Measurements from ENCODE around the gene GYS1. TPM values are rescaled to one million over a fixed set of nuclear protein-coding genes. Genes with fewer than 3 reads are reported as not detected.
"Not testable (repeated sequence)": the region's sequence is repeated elsewhere in the genome, so short reads cannot be mapped to it uniquely, and the experiment has no call there.

Gene GYS1
- total and polyA plus RNA-seq, 2 donors: 14.0 to 22.2 TPM

GRCh38 chr19:48925240-48925843 lies 67.8 kb downstream of the GYS1 start:
- Histone ChIP-seq H3K27ac (ENCODE audit: low read depth in 1 of 2, low read length in 1 of 2) (no peak overlapping the region), H3K4me3 (ENCODE audit: low read length in 2 of 2) (no peak overlapping the region), H3K36me3 (ENCODE audit: control insufficient read depth in 2 of 2, insufficient read depth in 2 of 2, low read length in 1 of 2) (peaks cover 24 to 29% of the 10 kb centered on the region in 2 donors), H3K4me1 (ENCODE audit: control insufficient read depth in 2 of 2, insufficient read depth in 2 of 2, low read length in 2 of 2) (no peaks in the 10 kb centered on the region), H3K27me3 (ENCODE audit: control insufficient read depth in 2 of 2, insufficient read depth in 1 of 2, low read length in 1 of 2) (no peaks in the 10 kb centered on the region), H3K9me3 (ENCODE audit: control insufficient read depth in 2 of 2, insufficient read depth in 1 of 2, low read length in 1 of 2) (no peaks in the 10 kb centered on the region)
- no peak for DNase-seq (ENCODE audit: low read depth in 6 of 9, low spot score in 9 of 9)
- WGBS: 95% methylated on average over 11 of the region's 11 CpGs

- WGBS: 94% methylated on average over 18 of the region's 18 CpGs
- Histone ChIP-seq H3K27me3 (ENCODE audit: control insufficient read depth in 2 of 2, insufficient read depth in 1 of 2, low read length in 1 of 2) (no peaks in the 10 kb centered on the region), H3K27ac (ENCODE audit: low read depth in 1 of 2, low read length in 1 of 2) (no peak overlapping the region), H3K9me3 (ENCODE audit: control insufficient read depth in 2 of 2, insufficient read depth in 1 of 2, low read length in 1 of 2) (no peaks in the 10 kb centered on the region), H3K4me1 (ENCODE audit: control insufficient read depth in 2 of 2, insufficient read depth in 2 of 2, low read length in 2 of 2) (no peaks in the 10 kb centered on the region), H3K36me3 (ENCODE audit: control insufficient read depth in 2 of 2, insufficient read depth in 2 of 2, low read length in 1 of 2) (peaks cover 43 to 47% of the 10 kb centered on the region in 2 donors), H3K4me3 (ENCODE audit: low read length in 2 of 2) (no peak overlapping the region)
- no peak for DNase-seq (ENCODE audit: low read depth in 6 of 9, low spot score in 9 of 9)
Measured at GRCh38 chr19:48922548-48923490, 70.3 kb downstream of the GYS1 start.

- Histone ChIP-seq H3K36me3 (ENCODE audit: control insufficient read depth in 2 of 2, insufficient read depth in 2 of 2, low read length in 1 of 2) (peaks cover 43 to 48% of the 10 kb centered on the region in 2 donors), H3K27me3 (ENCODE audit: control insufficient read depth in 2 of 2, insufficient read depth in 1 of 2, low read length in 1 of 2) (no peaks in the 10 kb centered on the region), H3K9me3 (ENCODE audit: control insufficient read depth in 2 of 2, insufficient read depth in 1 of 2, low read length in 1 of 2) (no peaks in the 10 kb centered on the region), H3K27ac (ENCODE audit: low read depth in 1 of 2, low read length in 1 of 2) (no peak overlapping the region), H3K4me1 (ENCODE audit: control insufficient read depth in 2 of 2, insufficient read depth in 2 of 2, low read length in 2 of 2) (no peaks in the 10 kb centered on the region), H3K4me3 (ENCODE audit: low read length in 2 of 2) (no peak overlapping the region)
- DNase-seq (ENCODE audit: low read depth in 6 of 9, low spot score in 9 of 9): no peak
- 98% methylated on average over 12 of the region's 12 CpGs for WGBS
Measured at GRCh38 chr19:48921721-48922500, 71.2 kb downstream of the GYS1 start.

- Histone ChIP-seq H3K9me3 (ENCODE audit: control insufficient read depth in 2 of 2, insufficient read depth in 1 of 2, low read length in 1 of 2) (no peaks in the 10 kb centered on the region), H3K4me3 (ENCODE audit: low read length in 2 of 2) (no peak overlapping the region)
Measured at GRCh38 chr19:48920949-48921348, 72.2 kb downstream of the GYS1 start.

GRCh38 chr19:48919271-48919670 lies 73.8 kb downstream of the GYS1 start:
- not testable (repeated sequence) for H3K9me3 ChIP-seq (ENCODE audit: control insufficient read depth in 2 of 2, insufficient read depth in 1 of 2, low read length in 1 of 2); H3K27ac ChIP-seq (ENCODE audit: low read depth in 1 of 2, low read length in 1 of 2); DNase-seq (ENCODE audit: low read depth in 6 of 9, low spot score in 9 of 9); H3K4me1 ChIP-seq (ENCODE audit: control insufficient read depth in 2 of 2, insufficient read depth in 2 of 2, low read length in 2 of 2); H3K4me3 ChIP-seq (ENCODE audit: low read length in 2 of 2); H3K27me3 ChIP-seq (ENCODE audit: control insufficient read depth in 2 of 2, insufficient read depth in 1 of 2, low read length in 1 of 2)
- H3K36me3 ChIP-seq (ENCODE audit: control insufficient read depth in 2 of 2, insufficient read depth in 2 of 2, low read length in 1 of 2): peaks cover 53 to 60% of the 10 kb centered on the region in 2 donors
- 96% methylated on average over 8 of the region's 8 CpGs for WGBS

More at GRCh38 chr19:48920949-48921348, 72.2 kb downstream of the GYS1 start:
- H3K36me3 ChIP-seq (ENCODE audit: control insufficient read depth in 2 of 2, insufficient read depth in 2 of 2, low read length in 1 of 2): peaks cover 47 to 48% of the 10 kb centered on the region in 2 donors
- H3K27me3 ChIP-seq (ENCODE audit: control insufficient read depth in 2 of 2, insufficient read depth in 1 of 2, low read length in 1 of 2): no peaks in the 10 kb centered on the region
- 95% methylated on average over 10 of the region's 10 CpGs for WGBS
- H3K4me1 ChIP-seq (ENCODE audit: control insufficient read depth in 2 of 2, insufficient read depth in 2 of 2, low read length in 2 of 2): no peaks in the 10 kb centered on the region
- no peak overlapping the region for H3K27ac ChIP-seq (ENCODE audit: low read depth in 1 of 2, low read length in 1 of 2)
- DNase-seq (ENCODE audit: low read depth in 6 of 9, low spot score in 9 of 9): no peak

GRCh38 chr19:48918801-48919247 lies 74.3 kb downstream of the GYS1 start:
- Histone ChIP-seq H3K27ac (ENCODE audit: low read depth in 1 of 2, low read length in 1 of 2) (no peak overlapping the region), H3K4me1 (ENCODE audit: control insufficient read depth in 2 of 2, insufficient read depth in 2 of 2, low read length in 2 of 2) (no peaks in the 10 kb centered on the region), H3K9me3 (ENCODE audit: control insufficient read depth in 2 of 2, insufficient read depth in 1 of 2, low read length in 1 of 2) (no peaks in the 10 kb centered on the region), H3K4me3 (ENCODE audit: low read length in 2 of 2) (no peak overlapping the region), H3K36me3 (ENCODE audit: control insufficient read depth in 2 of 2, insufficient read depth in 2 of 2, low read length in 1 of 2) (peaks cover 53 to 63% of the 10 kb centered on the region in 2 donors), H3K27me3 (ENCODE audit: control insufficient read depth in 2 of 2, insufficient read depth in 1 of 2, low read length in 1 of 2) (no peaks in the 10 kb centered on the region)
- peak in 1 of 9 donors; percentile 26 for DNase-seq (ENCODE audit: low read depth in 6 of 9, low spot score in 9 of 9)
- 96% methylated on average over 18 of the region's 18 CpGs for WGBS

Other genes starting within 250 kb of the GYS1 start
- 0.05 TPM for gene IZUMO1, start 246.4 kb downstream of the GYS1 start, total RNA-seq
- gene IZUMO1, start 246.4 kb downstream of the GYS1 start, polyA plus RNA-seq: 0.18 TPM
- gene FUT1, start 240.7 kb downstream of the GYS1 start, total RNA-seq: 0.52 TPM
- gene FUT1, start 240.7 kb downstream of the GYS1 start, polyA plus RNA-seq: 1.3 TPM
- not detected for gene FGF21, start 237.8 kb downstream of the GYS1 start, total RNA-seq
- 0.11 TPM for gene FGF21, start 237.8 kb downstream of the GYS1 start, polyA plus RNA-seq
- gene BCAT2, start 182.3 kb downstream of the GYS1 start, total RNA-seq: 18.9 TPM
- gene BCAT2, start 182.3 kb downstream of the GYS1 start, polyA plus RNA-seq: 37.5 TPM
- 9.9 TPM for gene HSD17B14, start 156.8 kb downstream of the GYS1 start, total RNA-seq
- gene HSD17B14, start 156.8 kb downstream of the GYS1 start, polyA plus RNA-seq: 20.4 TPM
- 4.1 TPM for gene PLEKHA4, start 124.7 kb downstream of the GYS1 start, total RNA-seq
- 17.3 TPM for gene PLEKHA4, start 124.7 kb downstream of the GYS1 start, polyA plus RNA-seq
- gene PPP1R15A, start 120.9 kb downstream of the GYS1 start, total RNA-seq: 12.1 TPM
- gene PPP1R15A, start 120.9 kb downstream of the GYS1 start, polyA plus RNA-seq: 40.0 TPM
- not detected for gene TULP2, start 94.6 kb downstream of the GYS1 start, total RNA-seq
- gene TULP2, start 94.6 kb downstream of the GYS1 start, polyA plus RNA-seq: 0.02 TPM
- gene NUCB1, start 93.0 kb downstream of the GYS1 start, total RNA-seq: 42.3 TPM
- 119 TPM for gene NUCB1, start 93.0 kb downstream of the GYS1 start, polyA plus RNA-seq
- 0.28 TPM for gene DHDH, start 59.6 kb downstream of the GYS1 start, total RNA-seq
- gene DHDH, start 59.6 kb downstream of the GYS1 start, polyA plus RNA-seq: 1.0 TPM
- gene BAX, start 38.4 kb downstream of the GYS1 start, total RNA-seq: 62.6 TPM
- 126 TPM for gene BAX, start 38.4 kb downstream of the GYS1 start, polyA plus RNA-seq
- 1,031 TPM for gene FTL, start 28.0 kb downstream of the GYS1 start, total RNA-seq
- gene FTL, start 28.0 kb downstream of the GYS1 start, polyA plus RNA-seq: 8,316 TPM
- 107 TPM for gene RUVBL2, start 578 bp upstream of the GYS1 start, total RNA-seq
- gene RUVBL2, start 578 bp upstream of the GYS1 start, polyA plus RNA-seq: 52.0 TPM
- gene LHB, start 23.8 kb upstream of the GYS1 start, total RNA-seq: not detected
- gene LHB, start 23.8 kb upstream of the GYS1 start, polyA plus RNA-seq: 1.2 TPM
- gene CGB3, start 31.0 kb upstream of the GYS1 start, total RNA-seq: 0.14 TPM
- 0.37 TPM for gene CGB3, start 31.0 kb upstream of the GYS1 start, polyA plus RNA-seq
- not detected for gene CGB2, start 38.6 kb upstream of the GYS1 start, total RNA-seq
- gene CGB2, start 38.6 kb upstream of the GYS1 start, polyA plus RNA-seq: 0.11 TPM
- gene CGB1, start 43.6 kb upstream of the GYS1 start, total RNA-seq: not detected
- not detected for gene CGB1, start 43.6 kb upstream of the GYS1 start, polyA plus RNA-seq
- gene CGB5, start 50.5 kb upstream of the GYS1 start, total RNA-seq: 0.19 TPM
- 0.98 TPM for gene CGB5, start 50.5 kb upstream of the GYS1 start, polyA plus RNA-seq
- 0.14 TPM for gene CGB8, start 55.8 kb upstream of the GYS1 start, total RNA-seq
- 0.27 TPM for gene CGB8, start 55.8 kb upstream of the GYS1 start, polyA plus RNA-seq
- gene CGB7, start 64.4 kb upstream of the GYS1 start, total RNA-seq: 0.33 TPM
- 6.7 TPM for gene CGB7, start 64.4 kb upstream of the GYS1 start, polyA plus RNA-seq
- gene NTF4, start 71.5 kb upstream of the GYS1 start, total RNA-seq: 6.7 TPM
- gene NTF4, start 71.5 kb upstream of the GYS1 start, polyA plus RNA-seq: 30.1 TPM
- gene KCNA7, start 79.4 kb upstream of the GYS1 start, total RNA-seq: not detected
- 0.05 TPM for gene KCNA7, start 79.4 kb upstream of the GYS1 start, polyA plus RNA-seq
- 142 TPM for gene SNRNP70, start 92.1 kb upstream of the GYS1 start, total RNA-seq
- 419 TPM for gene SNRNP70, start 92.1 kb upstream of the GYS1 start, polyA plus RNA-seq
- 3.5 TPM for gene LIN7B, start 121.1 kb upstream of the GYS1 start, total RNA-seq
- 9.0 TPM for gene LIN7B, start 121.1 kb upstream of the GYS1 start, polyA plus RNA-seq
- 2.7 TPM for gene C19orf73, start 125.8 kb upstream of the GYS1 start, total RNA-seq
- 4.0 TPM for gene C19orf73, start 125.8 kb upstream of the GYS1 start, polyA plus RNA-seq
- 7.0 TPM for gene PPFIA3, start 126.2 kb upstream of the GYS1 start, total RNA-seq
- 14.1 TPM for gene PPFIA3, start 126.2 kb upstream of the GYS1 start, polyA plus RNA-seq
- gene HRC, start 162.1 kb upstream of the GYS1 start, total RNA-seq: 1.3 TPM
- 1.1 TPM for gene HRC, start 162.1 kb upstream of the GYS1 start, polyA plus RNA-seq
- gene TRPM4, start 164.5 kb upstream of the GYS1 start, total RNA-seq: 3.7 TPM
- gene TRPM4, start 164.5 kb upstream of the GYS1 start, polyA plus RNA-seq: 7.6 TPM

Measured in thymus (tissue), 11 donors.